ENCODE data around the gene DDX60.
"Not testable (repeated sequence)": the region's sequence is repeated elsewhere in the genome, so short reads cannot be mapped to it uniquely, and the experiment has no call there.

DDX60 gene

GRCh38 chr4:168318266-168318895 lies at the start of gene DDX60:
Gene DDX60, minus strand, starts transcription at chr4:168318752. Its CDS starts 7,493 bp downstream, at chr4:168311259.
- DNase-seq (ENCODE audit: low read depth in 2 of 2): peak; percentile 52 to 72

- DNase-seq (ENCODE audit: low read depth in 2 of 2): no peak
These were observed 48.5 kb upstream of the DDX60 start for GRCh38 chr4:168367065-168367464.

- DNase-seq (ENCODE audit: low read depth in 2 of 2): no peak
These were observed 43.5 kb upstream of the DDX60 start for GRCh38 chr4:168362025-168362401.

DNA sequence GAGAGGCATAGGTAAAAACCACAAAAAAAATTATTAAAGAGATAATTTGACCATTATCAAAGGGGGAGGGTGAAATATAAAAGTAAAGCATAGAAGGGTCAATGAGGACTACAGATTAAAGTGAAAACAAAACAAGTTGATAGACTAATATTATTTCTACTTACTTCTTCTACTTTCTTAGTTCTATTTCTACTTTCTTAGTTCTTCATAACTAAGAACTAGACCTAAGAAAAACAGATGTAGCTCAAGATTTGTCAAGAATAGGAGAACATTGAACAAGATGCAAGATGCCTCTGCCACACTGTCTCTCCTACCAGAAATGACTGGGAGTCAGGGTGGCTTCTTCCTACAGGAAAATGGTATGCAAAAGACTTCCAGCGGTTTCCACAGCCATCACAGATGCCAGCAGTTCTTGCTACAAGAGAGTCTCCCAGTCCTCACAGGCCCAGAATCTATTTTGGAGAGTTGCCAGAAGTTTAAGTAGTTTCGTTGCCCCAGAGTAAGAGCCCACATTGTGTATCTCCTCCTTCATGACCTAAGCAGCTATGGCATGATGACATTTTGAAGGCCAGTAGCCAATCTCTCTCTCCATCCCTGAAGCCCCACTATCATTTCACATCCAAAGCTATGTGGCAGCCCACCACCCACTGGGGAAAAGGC lies 42.9 kb upstream of the DDX60 start:
- DNase-seq (ENCODE audit: low read depth in 2 of 2): no peak

DNA sequence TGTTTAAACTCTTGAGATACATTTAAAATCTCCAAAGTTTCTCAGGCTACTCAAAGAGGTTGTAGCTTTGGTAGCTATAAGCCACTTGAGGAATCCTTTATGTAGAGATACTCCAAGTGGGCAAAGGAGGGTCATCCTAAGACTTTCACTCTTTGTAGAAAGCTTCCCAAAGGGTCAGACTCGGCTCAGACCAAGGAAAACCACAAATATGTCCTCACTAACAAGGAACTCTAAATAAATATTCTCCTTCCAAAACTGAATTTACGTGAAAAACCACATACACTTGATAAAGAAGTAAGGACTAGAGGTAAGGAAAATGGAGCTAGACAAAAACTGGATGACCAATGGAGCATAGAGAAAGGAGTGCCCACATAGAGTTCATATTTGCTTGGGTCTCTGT lies 41.7 kb upstream of the DDX60 start:
- DNase-seq (ENCODE audit: low read depth in 2 of 2): no peak

DNA sequence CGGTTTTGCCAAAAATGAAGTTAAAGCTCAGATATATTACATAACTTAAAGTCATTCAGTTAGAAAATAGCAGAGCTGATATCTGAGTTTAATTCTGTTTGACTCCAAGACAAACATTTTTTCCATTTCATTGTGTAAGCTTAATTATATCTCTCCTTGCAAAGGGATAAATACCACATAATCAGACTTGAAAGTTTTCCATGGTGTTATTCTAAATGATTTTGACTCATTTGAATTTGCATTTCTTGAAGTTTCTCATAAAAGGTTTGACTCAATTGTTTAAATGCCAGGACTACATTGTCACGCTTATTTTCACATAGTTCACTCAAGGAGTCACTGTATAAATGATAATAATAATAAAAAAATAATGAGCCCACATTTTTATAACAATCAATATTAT lies 39.4 kb upstream of the DDX60 start:
- no peak for DNase-seq (ENCODE audit: low read depth in 2 of 2)

DNA sequence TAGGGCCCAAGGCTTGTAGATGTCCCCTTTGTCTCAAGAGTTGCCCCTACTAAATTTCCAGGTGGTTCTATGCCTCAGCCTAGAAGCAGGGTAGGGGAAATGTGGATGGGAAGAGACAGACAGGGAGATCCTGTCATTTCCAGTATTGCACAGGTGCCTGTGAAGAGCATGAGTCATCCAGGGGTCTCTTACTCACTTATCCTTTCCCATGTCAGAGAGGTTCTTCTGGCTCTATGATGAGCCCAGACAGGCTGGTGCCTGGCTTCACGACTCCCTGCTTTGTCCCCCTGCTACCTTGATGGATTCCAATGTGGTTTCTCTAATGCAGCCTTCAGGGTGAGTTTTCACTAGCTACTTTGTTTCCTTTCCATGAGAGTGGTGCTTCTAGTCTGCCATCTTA lies 35.2 kb upstream of the DDX60 start:
- no peak for DNase-seq (ENCODE audit: low read depth in 2 of 2)

DNA sequence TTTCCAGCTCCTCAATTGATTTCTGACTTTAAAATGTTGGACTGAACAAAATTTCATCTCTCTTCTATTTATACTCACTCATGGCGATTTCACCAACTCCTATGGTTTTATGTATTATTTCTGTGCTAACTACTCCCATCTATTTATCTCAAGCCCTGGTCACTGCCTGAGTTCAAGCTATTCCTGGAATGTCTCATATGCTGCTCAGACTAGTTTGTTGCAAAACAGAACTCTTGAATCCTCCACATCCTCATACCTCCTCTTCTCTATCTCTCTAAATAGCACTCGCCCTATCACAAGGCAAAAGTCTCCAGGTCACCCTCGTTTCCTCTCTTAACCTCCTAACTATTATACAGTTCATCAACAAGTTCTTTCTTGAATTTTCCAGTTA lies 19.0 kb upstream of the DDX60 start:
- DNase-seq (ENCODE audit: low read depth in 2 of 2): no peak

GRCh38 chr4:168336837-168337549 lies 18.4 kb upstream of the DDX60 start:
- no peak for DNase-seq (ENCODE audit: low read depth in 2 of 2)

GRCh38 chr4:168335621-168336020 lies 17.1 kb upstream of the DDX60 start:
- no peak for DNase-seq (ENCODE audit: low read depth in 2 of 2)

- no peak for DNase-seq (ENCODE audit: low read depth in 2 of 2)
These were observed 15.5 kb upstream of the DDX60 start for GRCh38 chr4:168334053-168334452.

- not testable (repeated sequence) for DNase-seq (ENCODE audit: low read depth in 2 of 2)
These were observed 12.0 kb upstream of the DDX60 start for GRCh38 chr4:168330575-168330974.

- DNase-seq (ENCODE audit: low read depth in 2 of 2): no peak
These were observed 7.0 kb upstream of the DDX60 start for GRCh38 chr4:168325591-168325990.

DNA sequence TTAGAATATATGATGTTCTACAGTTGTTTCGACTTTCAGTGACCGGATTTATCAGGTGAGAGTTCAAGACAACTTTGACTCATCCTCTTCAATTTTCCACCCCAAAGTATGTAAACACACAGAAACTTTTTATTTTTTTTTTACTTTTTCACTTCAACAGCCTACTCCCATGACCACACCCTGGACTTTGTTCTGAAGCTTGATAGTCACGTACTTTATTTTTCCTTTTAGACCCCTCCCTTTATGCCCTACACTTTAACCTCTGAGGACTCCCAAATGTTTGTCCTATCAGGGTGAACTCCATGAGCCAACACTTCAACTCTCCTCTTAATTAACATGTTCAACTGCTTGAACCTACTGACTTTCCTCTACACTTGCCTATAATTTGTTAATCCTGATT lies 2.5 kb upstream of the DDX60 start:
- no peak for DNase-seq (ENCODE audit: low read depth in 2 of 2)

DNA sequence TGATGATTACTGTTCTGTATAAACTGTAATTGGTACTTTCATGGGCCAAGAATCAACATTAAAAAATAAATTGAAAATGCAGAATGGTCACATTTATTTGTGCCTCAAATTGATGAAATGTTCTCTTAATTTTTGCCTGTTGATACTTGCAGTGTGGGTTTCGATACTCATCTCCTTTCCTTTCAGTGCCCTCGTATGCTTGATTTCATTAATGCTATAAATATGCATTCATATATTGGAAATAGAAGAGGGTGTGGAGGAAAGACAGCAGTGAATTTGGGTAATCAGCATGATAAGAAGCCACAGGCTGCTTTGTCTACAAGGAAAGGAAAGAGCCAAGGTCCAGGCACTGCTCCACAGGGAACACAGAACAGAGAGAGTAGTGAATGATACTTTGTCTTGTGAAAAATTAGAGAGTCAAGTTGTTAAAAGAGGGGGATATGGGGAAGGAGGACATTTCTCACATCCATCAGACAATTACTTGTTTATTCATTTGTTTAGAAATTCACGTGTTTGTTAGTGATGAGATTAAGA lies 1.0 kb upstream of the DDX60 start:
- no peak for DNase-seq (ENCODE audit: low read depth in 2 of 2)

DNA sequence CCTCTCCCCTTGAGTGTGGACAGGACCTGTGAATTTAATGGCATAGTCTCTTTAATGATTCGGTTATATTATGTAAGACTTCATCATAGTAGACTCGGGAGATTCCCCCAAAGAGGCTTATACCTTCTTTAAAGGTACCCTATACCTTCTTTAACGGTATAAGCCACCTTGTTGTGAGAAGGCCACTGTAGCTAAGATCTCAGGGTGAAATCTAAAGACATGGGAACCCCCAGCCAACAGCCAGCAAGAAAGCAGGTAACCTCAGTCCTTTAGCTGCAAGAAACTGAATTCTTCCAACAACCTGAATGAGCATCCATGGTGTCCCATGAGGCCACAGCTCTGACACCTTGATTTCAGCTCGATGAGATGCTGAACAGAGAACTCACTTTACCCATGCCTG lies 931 bp downstream of the DDX60 start:
- DNase-seq (ENCODE audit: low read depth in 2 of 2): no peak

- no peak for DNase-seq (ENCODE audit: low read depth in 2 of 2)
These were observed 8.8 kb downstream of the DDX60 start for GRCh38 chr4:168309781-168310180.

DNA sequence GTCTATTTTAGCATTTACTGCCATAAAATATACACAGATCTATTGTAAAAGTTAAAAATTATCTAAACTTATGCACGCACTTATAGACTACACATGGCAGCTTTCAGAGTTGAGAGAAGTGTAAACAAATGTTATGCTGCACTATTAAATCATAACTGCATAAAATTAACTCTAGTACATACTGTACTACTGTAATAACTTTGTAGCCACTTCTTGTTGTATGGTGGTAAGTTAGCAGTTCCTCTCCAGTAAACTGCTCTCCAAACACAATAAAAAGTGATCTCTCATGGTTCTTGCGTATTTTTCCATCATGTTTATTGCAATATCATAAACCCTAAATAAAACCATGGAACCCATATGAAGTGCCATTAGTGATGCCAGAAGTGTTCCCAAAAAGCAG lies 9.6 kb downstream of the DDX60 start:
- no peak for DNase-seq (ENCODE audit: low read depth in 2 of 2)

GRCh38 chr4:168306476-168306875 lies 12.1 kb downstream of the DDX60 start:
- DNase-seq (ENCODE audit: low read depth in 2 of 2): no peak

GRCh38 chr4:168304744-168305459 lies 13.7 kb downstream of the DDX60 start:
- DNase-seq (ENCODE audit: low read depth in 2 of 2): no peak

DNA sequence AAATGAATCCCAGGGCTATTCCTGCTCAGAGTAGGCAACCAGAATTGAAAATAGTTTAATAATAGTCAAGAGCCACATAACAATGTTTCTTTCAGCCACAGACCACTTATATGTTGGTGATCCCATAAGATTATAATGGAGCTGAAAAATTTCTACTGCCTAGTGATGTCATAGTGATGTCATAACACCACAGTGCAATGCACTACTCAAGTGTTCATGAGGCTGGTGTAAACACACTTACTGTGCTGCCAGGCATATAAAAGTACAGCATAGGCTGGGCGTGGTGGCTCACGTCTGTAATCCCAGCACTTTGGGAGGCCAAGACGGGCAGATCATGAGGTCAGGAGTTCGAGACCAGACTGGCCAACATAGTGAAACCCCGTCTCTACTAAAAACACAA lies 15.1 kb downstream of the DDX60 start:
- not testable (repeated sequence) for DNase-seq (ENCODE audit: low read depth in 2 of 2)

- no peak for DNase-seq (ENCODE audit: low read depth in 2 of 2)
These were observed 25.1 kb downstream of the DDX60 start for GRCh38 chr4:168293386-168293975.
